HCT116 (cell line): ENCODE measurements around the gene TOX3. TPM values are rescaled to one million over a fixed set of nuclear protein-coding genes. Genes with fewer than 3 reads are reported as not detected.

ENCODE experiments used
- ATAC-seq: fragments of 200-7000 bp; cut with Tn5 transposase; 2 replicates; pipeline ENCODE4 v1.9.1; 2020; ENCODE audit warnings: mild to moderate bottlenecking, moderate library complexity
- BruUV-seq: library from RNA; stranded (reverse); fragments of 400-500 nt; replicated peaks from 2 replicates; lab custom pipeline; 2021; lab: Mats Ljungman, UMichigan
- CTCF ChIA-PET: fragments of 300-600 bp; sonication (Branson Sonifier 250); formaldehyde crosslinking; loops from one replicate; lab custom pipeline; 2021; ENCODE audit warnings: antibody characterized with exemption; lab: Charles Lee
- POLR2A ChIA-PET: fragments of 300-600, 350-600 bp; sonication (Branson Sonifier 250); formaldehyde crosslinking; loops from one replicate; lab custom pipeline; 2021; ENCODE audit warnings: antibody characterized with exemption; lab: Charles Lee
- RAD21 ChIA-PET, 2 experiments: fragments of 300-600 bp; sonication (Branson Sonifier 250); formaldehyde crosslinking; loops; one replicate each; lab custom pipeline; 2023; ENCODE audit warnings: low total read pairs in 2 of 2; ENCODE audit not compliant: uncharacterized antibody in 2 of 2, unreplicated experiment in 2 of 2, low non-redundant PET in 1 of 2; lab: Charles Lee
- DNase-seq: peaks from one replicate; pipeline ENCODE4 v3.0.0-alpha.2; 2010; ENCODE audit warnings: low read depth, low spot score
- H2AFZ ChIP-seq: fragments of 200-600 bp; shearing (Covaris generic), sonication (generic); 2 replicates; pipeline ENCODE4 v1.6.1; 2017; ENCODE audit warnings: low read depth, mixed run types, mixed read lengths, antibody characterized with exemption, low read length; ENCODE audit not compliant: poor library complexity, severe bottlenecking
- H3K27ac ChIP-seq: 2 replicates; pipeline ENCODE4 v1.5.1; 2012; ENCODE audit warnings: low read depth, low read length
- H3K27me3 ChIP-seq: fragments of 200-600 bp; sonication (generic); 2 replicates; pipeline ENCODE4 v1.6.1; 2016; ENCODE audit warnings: mixed run types, low read length, mixed read lengths; ENCODE audit not compliant: insufficient read depth
- H3K36me3 ChIP-seq, 2 experiments: fragments of 200-500 bp in 1 of 2; fragments of 200-600 bp in 1 of 2; sonication (Bioruptor generic) in 1 of 2; sonication (generic) in 1 of 2; 2 replicates each; pipeline versions ENCODE4 v1.5.1 to v1.6.1; 2014 to 2016; ENCODE audit warnings: low read length in 2 of 2, inconsistent platforms in 1 of 2, mixed read lengths in 1 of 2, mixed run types in 1 of 2; ENCODE audit not compliant: insufficient read depth in 2 of 2, control insufficient read depth in 1 of 2
- H3K4me1 ChIP-seq, 2 experiments: fragments of 200-600 bp in 1 of 2; sonication (generic) in 1 of 2; 2 replicates each; pipeline versions ENCODE4 v1.5.1 to v1.6.1; 2012 to 2017; ENCODE audit warnings: low read length in 2 of 2, inconsistent platforms in 1 of 2, mild to moderate bottlenecking in 1 of 2, mixed read lengths in 1 of 2, mixed run types in 1 of 2, moderate library complexity in 1 of 2; ENCODE audit not compliant: insufficient read depth in 2 of 2, control insufficient read depth in 1 of 2
- H3K4me2 ChIP-seq: fragments of 200-600 bp; sonication (generic); 2 replicates; pipeline ENCODE4 v1.6.1; 2017; ENCODE audit warnings: mixed run types, low read length, mixed read lengths
- H3K4me3 ChIP-seq, 2 experiments: fragments of 200-600 bp in 1 of 2; sonication (generic) in 1 of 2; replicated peaks in 1 of 2; 2 replicates each; pipeline ENCODE4 v1.5.1; 2011 to 2016; ENCODE audit warnings: low read length in 2 of 2, control low read depth in 1 of 2, low read depth in 1 of 2, mild to moderate bottlenecking in 1 of 2, mixed read lengths in 1 of 2, mixed run types in 1 of 2
- H3K79me2 ChIP-seq: fragments of 200-600 bp; sonication (generic); 2 replicates; pipeline ENCODE4 v1.6.1; 2017; ENCODE audit warnings: mild to moderate bottlenecking, mixed run types, low read length, moderate library complexity, mixed read lengths; ENCODE audit not compliant: insufficient read depth
- H3K9ac ChIP-seq: fragments of 200-600 bp; sonication (generic); 2 replicates; pipeline ENCODE4 v1.6.1; 2016; ENCODE audit warnings: low read length, mixed read lengths
- H3K9me2 ChIP-seq: fragments of 200-600 bp; sonication (generic), shearing (Covaris generic); 2 replicates; pipeline ENCODE4 v1.6.1; 2017; ENCODE audit warnings: mixed run types, mild to moderate bottlenecking, moderate library complexity; ENCODE audit not compliant: insufficient read depth
- H3K9me3 ChIP-seq, 2 experiments: fragments of 200-500 bp in 1 of 2; fragments of 200-600 bp in 1 of 2; sonication (Bioruptor generic) in 1 of 2; sonication (generic) in 1 of 2; 2 replicates each; pipeline ENCODE4 v1.6.1; 2014 to 2017; ENCODE audit warnings: low read length in 2 of 2, mixed read lengths in 2 of 2, inconsistent platforms in 1 of 2, low read depth in 1 of 2, mild to moderate bottlenecking in 1 of 2, mixed run types in 1 of 2, moderate library complexity in 1 of 2; ENCODE audit not compliant: control insufficient read depth in 1 of 2, insufficient read depth in 1 of 2
- H4K20me1 ChIP-seq: fragments of 200-600 bp; sonication (generic), shearing (Covaris generic); 2 replicates; pipeline ENCODE4 v1.6.1; 2017; ENCODE audit warnings: mixed run types, mild to moderate bottlenecking, moderate library complexity; ENCODE audit not compliant: insufficient read depth
- CBX3 ChIP-seq: IDR thresholded peaks from 2 replicates; pipeline ENCODE4 v1.6.1; 2012; ENCODE audit warnings: low read depth
- CEBPB ChIP-seq: IDR thresholded peaks from 2 replicates; pipeline ENCODE4 v1.6.1; 2012; ENCODE audit warnings: low read depth
- EGR1 ChIP-seq: IDR thresholded peaks from 2 replicates; pipeline ENCODE4 v1.6.1; 2012; ENCODE audit warnings: low read depth
- JUND ChIP-seq: IDR thresholded peaks from 2 replicates; pipeline ENCODE4 v1.6.1; 2012
- MAX ChIP-seq: IDR thresholded peaks from 2 replicates; pipeline ENCODE4 v1.6.1; 2012
- POLR2A ChIP-seq: IDR thresholded peaks from 2 replicates; pipeline ENCODE4 v1.7.0; 2011; ENCODE audit warnings: borderline replicate concordance; ENCODE audit not compliant: insufficient read depth, insufficient read length; ENCODE audit errors: extremely low read depth
- POLR2AphosphoS5 ChIP-seq: IDR thresholded peaks from 2 replicates; pipeline ENCODE4 v1.6.1; 2011; ENCODE audit warnings: mild to moderate bottlenecking, low read depth, low read length, moderate library complexity
- RAD21 ChIP-seq: IDR thresholded peaks from 2 replicates; pipeline ENCODE4 v1.6.1; 2012; ENCODE audit warnings: low read depth, mild to moderate bottlenecking
- SIN3A ChIP-seq: IDR thresholded peaks from 2 replicates; pipeline ENCODE4 v1.6.1; 2012; ENCODE audit warnings: low read depth
- SP1 ChIP-seq: IDR thresholded peaks from 2 replicates; pipeline ENCODE4 v1.6.1; 2012; ENCODE audit warnings: low read depth
- SRF ChIP-seq: IDR thresholded peaks from 2 replicates; pipeline ENCODE4 v1.6.1; 2012; ENCODE audit warnings: low read depth
- ZFX ChIP-seq: fragments of 450-650 bp; IDR thresholded peaks from 2 replicates; pipeline ENCODE4 v1.6.1; 2017
- ZNF274 ChIP-seq: fragments of 200-500 bp; sonication (Bioruptor generic); IDR thresholded peaks from 2 replicates; pipeline ENCODE4 v1.6.1; 2014; ENCODE audit warnings: mild to moderate bottlenecking, low read depth, low read length, inconsistent platforms
- intact Hi-C: fragments of 100-400 bp; cut with micrococcal nuclease; formaldehyde crosslinking; loops from 2 replicates; pipeline ENCODE4 v1.10.0; 2022
- total RNA-seq: library from RNA; stranded (reverse); gene quantifications from one replicate; pipeline ENCODE4 v1.2.1, GENCODE V29; 2021; ENCODE audit not compliant: unreplicated experiment
- TF ChIP-seq, protein P1 (sequence below): IDR thresholded peaks from 2 replicates; pipeline ENCODE4 v1.6.1; 2012

The TOX3 gene
- total RNA-seq, 1 experiment from 2014 or later = not detected

- peaks cover 0 to 4% of the 10 kb centered on the region in 2 experiments; a peak in 2 of 4 replicates for H3K9me3 ChIP-seq
- no peak for ATAC-seq
- BruUV-seq = no TSS peak
- H3K9ac ChIP-seq = no peak overlapping the region
- CTCF ChIA-PET = no interaction called here
- no peaks in the 10 kb centered on the region for H3K36me3 ChIP-seq
- no peaks in the 10 kb centered on the region for H3K4me1 ChIP-seq
- no peak overlapping the region for H3K4me2 ChIP-seq
- no peak overlapping the region for H3K27ac ChIP-seq
- RAD21 ChIA-PET = no interaction called here
- H3K79me2 ChIP-seq = no peaks in the 10 kb centered on the region
- POLR2A ChIA-PET = no interaction called here
- H3K27me3 ChIP-seq = no peaks in the 10 kb centered on the region
- H2AFZ ChIP-seq = no peak overlapping the region
- no peaks in the 10 kb centered on the region for H4K20me1 ChIP-seq
- no peak overlapping the region for H3K4me3 ChIP-seq
- intact Hi-C loops = no loop called here
- H3K9me2 ChIP-seq = no peaks in the 10 kb centered on the region
- TF ChIP-seq SIN3A = no peak
- no peak for TF ChIP-seq POLR2A
- DNase-seq = no peak
These were observed 17.7 kb downstream of the TOX3 start for GRCh38 chr16:52529226-52529625.

DNA sequence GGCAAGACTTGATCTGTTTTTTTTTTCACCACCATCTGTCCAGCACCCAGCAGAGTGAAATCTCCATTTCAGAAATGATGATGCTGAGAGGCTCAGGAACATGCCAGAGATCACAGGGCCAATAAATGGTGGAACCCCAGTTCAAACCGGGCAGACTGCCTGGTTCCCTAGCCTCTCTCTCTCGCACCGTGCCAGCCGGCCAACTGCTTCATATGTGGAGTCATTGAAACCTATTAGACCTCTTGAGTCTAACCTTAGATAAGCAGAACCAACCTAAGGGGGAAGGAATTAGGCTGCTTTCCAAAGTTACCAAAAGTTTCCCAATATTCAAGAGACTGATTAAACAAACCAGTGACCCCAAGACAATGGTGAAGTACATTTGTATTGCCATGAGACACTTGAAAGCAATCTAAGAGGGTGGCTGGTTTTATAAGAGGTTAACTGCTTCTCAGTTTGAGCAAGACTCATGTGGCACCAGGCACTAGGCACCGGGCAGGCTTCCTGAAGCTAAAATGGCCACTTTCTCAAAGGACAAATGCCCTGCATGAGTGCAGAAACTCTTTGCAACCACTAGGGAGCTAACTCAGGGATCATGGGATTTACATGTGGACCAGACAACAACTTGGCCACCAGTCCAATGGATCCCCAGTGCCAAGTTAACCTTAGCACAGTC is 18.4 kb downstream of the TOX3 start:
- Histone ChIP-seq H2AFZ (no peak overlapping the region), H4K20me1 (no peaks in the 10 kb centered on the region), H3K9me3 (peaks cover 0 to 4% of the 10 kb centered on the region in 2 experiments; a peak in 2 of 4 replicates), H3K27ac (no peak overlapping the region), H3K4me1 (no peaks in the 10 kb centered on the region), H3K4me2 (no peak overlapping the region), H3K27me3 (no peaks in the 10 kb centered on the region), H3K9me2 (no peaks in the 10 kb centered on the region), H3K9ac (no peak overlapping the region), H3K79me2 (no peaks in the 10 kb centered on the region), H3K4me3 (no peak overlapping the region), H3K36me3 (no peaks in the 10 kb centered on the region)
- ChIA-PET RAD21 (no interaction called here), POLR2A (no interaction called here), CTCF (no interaction called here)
- DNase-seq (no peak), ATAC-seq (no peak)
- intact Hi-C loops = no loop called here
- no TSS peak for BruUV-seq
- TF ChIP-seq CBX3 = no peak
- TF ChIP-seq ZNF274 = no peak
- TF ChIP-seq MAX = no peak
- TF ChIP-seq POLR2AphosphoS5 = no peak
- no peak for TF ChIP-seq ZFX
- no peak for TF ChIP-seq EGR1
- TF ChIP-seq, protein P1, sequence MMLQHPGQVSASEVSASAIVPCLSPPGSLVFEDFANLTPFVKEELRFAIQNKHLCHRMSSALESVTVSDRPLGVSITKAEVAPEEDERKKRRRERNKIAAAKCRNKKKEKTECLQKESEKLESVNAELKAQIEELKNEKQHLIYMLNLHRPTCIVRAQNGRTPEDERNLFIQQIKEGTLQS = no peak
- no peak for TF ChIP-seq SRF
- no peak for TF ChIP-seq SP1
- TF ChIP-seq JUND = no peak
- TF ChIP-seq CEBPB = no peak
- no peak for TF ChIP-seq RAD21
